ENCODE measurements around the gene ATRIP.

- TF ChIP-seq REST (IDR thresholded peaks at IDR 0.05; ENCODE audit: low read depth, low read length) (no peak), MEF2A (IDR thresholded peaks at IDR 0.05; ENCODE audit: borderline replicate concordance, low read depth) (no peak), FOXM1 (IDR thresholded peaks at IDR 0.05; ENCODE audit: low read depth) (no peak), TAF1 (IDR thresholded peaks at IDR 0.05; ENCODE audit: borderline replicate concordance, low read depth, low read length) (no peak), CHD2 (IDR thresholded peaks at IDR 0.05; ENCODE audit: low read length, partially characterized antibody) (no peak), EZH2phosphoT487 (IDR thresholded peaks at IDR 0.05; ENCODE audit: borderline replicate concordance, low read depth) (no peak)
- TF ChIP-seq, protein P1, sequence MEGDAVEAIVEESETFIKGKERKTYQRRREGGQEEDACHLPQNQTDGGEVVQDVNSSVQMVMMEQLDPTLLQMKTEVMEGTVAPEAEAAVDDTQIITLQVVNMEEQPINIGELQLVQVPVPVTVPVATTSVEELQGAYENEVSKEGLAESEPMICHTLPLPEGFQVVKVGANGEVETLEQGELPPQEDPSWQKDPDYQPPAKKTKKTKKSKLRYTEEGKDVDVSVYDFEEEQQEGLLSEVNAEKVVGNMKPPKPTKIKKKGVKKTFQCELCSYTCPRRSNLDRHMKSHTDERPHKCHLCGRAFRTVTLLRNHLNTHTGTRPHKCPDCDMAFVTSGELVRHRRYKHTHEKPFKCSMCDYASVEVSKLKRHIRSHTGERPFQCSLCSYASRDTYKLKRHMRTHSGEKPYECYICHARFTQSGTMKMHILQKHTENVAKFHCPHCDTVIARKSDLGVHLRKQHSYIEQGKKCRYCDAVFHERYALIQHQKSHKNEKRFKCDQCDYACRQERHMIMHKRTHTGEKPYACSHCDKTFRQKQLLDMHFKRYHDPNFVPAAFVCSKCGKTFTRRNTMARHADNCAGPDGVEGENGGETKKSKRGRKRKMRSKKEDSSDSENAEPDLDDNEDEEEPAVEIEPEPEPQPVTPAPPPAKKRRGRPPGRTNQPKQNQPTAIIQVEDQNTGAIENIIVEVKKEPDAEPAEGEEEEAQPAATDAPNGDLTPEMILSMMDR (IDR thresholded peaks at IDR 0.05) = no peak
- TF ChIP-seq, protein P2, sequence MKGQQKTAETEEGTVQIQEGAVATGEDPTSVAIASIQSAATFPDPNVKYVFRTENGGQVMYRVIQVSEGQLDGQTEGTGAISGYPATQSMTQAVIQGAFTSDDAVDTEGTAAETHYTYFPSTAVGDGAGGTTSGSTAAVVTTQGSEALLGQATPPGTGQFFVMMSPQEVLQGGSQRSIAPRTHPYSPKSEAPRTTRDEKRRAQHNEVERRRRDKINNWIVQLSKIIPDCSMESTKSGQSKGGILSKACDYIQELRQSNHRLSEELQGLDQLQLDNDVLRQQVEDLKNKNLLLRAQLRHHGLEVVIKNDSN (IDR thresholded peaks at IDR 0.05; ENCODE audit: borderline replicate concordance, low read depth) = no peak
These were observed 35.4 kb upstream of the ATRIP start for GRCh38 chr3:48411041-48411588.
